Measurements from ENCODE around the gene HOXA6. TPM values are rescaled to one million over a fixed set of nuclear protein-coding genes. Genes with fewer than 3 reads are reported as not detected.

The HOXA6 gene
- total and polyA plus RNA-seq, 10 of the 15 experiments (the other 5 are each of a cell fraction or from before 2014, with no cell fraction given), result 0.08 TPM; not detected in 9

- ChIA-PET CTCF (interaction anchor here (0.5 to 5.5 kb wide), 21 partner anchors 9 to 780 kb away, joined by 3 to 38 read pairs (median 5); partner anchors contain the start of gene HOXA1), SMC1A (ENCODE audit: uncharacterized antibody, unreplicated experiment) (interaction anchor here (0.6 to 3.2 kb wide), 16 partner anchors 9 to 1257 kb away, joined by 3 to 17 read pairs (median 4); partner anchors contain the start of gene SKAP2), RAD21 (ENCODE audit: unreplicated experiment) (interaction anchor here (0.6 to 2.8 kb wide), 12 partner anchors 11 to 467 kb away, joined by 3 to 10 read pairs (median 4); no protein-coding TSS in a partner anchor), POLR2A (interaction anchor here (0.5 to 1.2 kb wide), 3 partner anchors 52 to 86 kb away, joined by 3 read pairs; no protein-coding TSS in a partner anchor)
- Histone ChIP-seq H3K4me2 (ENCODE audit: control insufficient read depth, insufficient read depth) (peak overlapping the region; percentile 91), H3K79me2 (ENCODE audit: control insufficient read depth, insufficient read depth, low read length) (no peaks in the 10 kb centered on the region), H3K9ac (ENCODE audit: control insufficient read depth, insufficient read depth, low read length) (no peak overlapping the region), H3K9me3 (replicated peaks; ENCODE audit: control insufficient read depth, insufficient read depth, low read length) (no peaks in the 10 kb centered on the region; the same call in 2 of the 3 replicates), H4K20me1 (ENCODE audit: control insufficient read depth, insufficient read depth) (no peaks in the 10 kb centered on the region), H3K27me3 (replicated peaks in 1 of 2; ENCODE audit: control insufficient read depth in 2 of 2, insufficient read depth in 2 of 2, low read length in 1 of 2) (peaks cover 15 to 54% of the 10 kb centered on the region in 2 experiments), H3K36me3 (ENCODE audit: control insufficient read depth in 2 of 2, insufficient read depth in 2 of 2, low read length in 1 of 2) (no peaks in the 10 kb centered on the region), H3K4me3 (no peak overlapping the region), H2AFZ (ENCODE audit: control insufficient read depth, low read depth, low read length) (peak overlapping the region; percentile 46), H3K4me1 (ENCODE audit: control insufficient read depth, insufficient read depth, low read length) (no peaks in the 10 kb centered on the region; the same call in 1 of the 2 replicates), H3K27ac (ENCODE audit: control insufficient read depth, insufficient read depth) (no peak overlapping the region)
- 27% methylated on average over 13 of the region's 13 CpGs for WGBS (ENCODE audit: insufficient coverage, insufficient replicate concordance, low lambda C conversion rate, missing lambda C conversion rate)
- FAIRE-seq (no peak), DNase-seq (ENCODE audit: low read depth, low spot score) (no peak), ATAC-seq (peak; percentile 37)
- BruUV-seq (replicated peaks), result no TSS peak
- in situ Hi-C loops (cut with MboI) (loop anchor here (25.0 kb wide), 1 partner anchor 1063 kb away; no protein-coding TSS in a partner anchor), intact Hi-C loops (cut with micrococcal nuclease; ENCODE audit: unreplicated experiment) (no loop called here)
- no peak for TF ChIP-seq NR2C1 (IDR thresholded peaks at IDR 0.05)
- TF ChIP-seq HDAC6 (IDR thresholded peaks at IDR 0.05; ENCODE audit: unreplicated experiment), result no peak
- TF ChIP-seq ZBTB40 (IDR thresholded peaks at IDR 0.05; ENCODE audit: borderline replicate concordance), result no peak
- TF ChIP-seq PML (IDR thresholded peaks at IDR 0.05; ENCODE audit: low read length), result no peak
- TF ChIP-seq CREB1 (IDR thresholded peaks at IDR 0.05; ENCODE audit: low read depth), result no peak
- no peak for TF ChIP-seq NFIC (IDR thresholded peaks at IDR 0.05; ENCODE audit: low read depth, low read length)
- no peak for TF ChIP-seq RELB (IDR thresholded peaks at IDR 0.05; ENCODE audit: low read depth)
- no peak for TF ChIP-seq NRF1 (conservative IDR thresholded peaks at IDR 0.05; ENCODE audit: low read depth, low read length)
- TF ChIP-seq EP300 (IDR thresholded peaks at IDR 0.05; ENCODE audit: borderline replicate concordance in 1 of 2, control insufficient read depth in 1 of 2, low read depth in 2 of 2, low read length in 2 of 2), result no peak
- TF ChIP-seq KDM1A (IDR thresholded peaks at IDR 0.05; ENCODE audit: borderline replicate concordance), result no peak
- no peak for TF ChIP-seq PRDM15 (CRISPR knock-in tag; IDR thresholded peaks at IDR 0.05)
Measured at GRCh38 chr7:27149842-27150567, 2.4 kb upstream of the HOXA6 start.

Measured in GM12878 (cell line).